Loucy (cell line): ENCODE data around the gene GDAP2.

Experiments used
- H2AFZ ChIP-seq: fragments of 200-600 bp; sonication (generic); 2 replicates; pipeline ENCODE4 v1.6.0; 2016; ENCODE audit warnings: antibody characterized with exemption, mild to moderate bottlenecking, low read length, moderate library complexity
- H3F3A ChIP-seq: fragments of 200-600 bp; 2 replicates; pipeline ENCODE4 v1.6.0; 2016; ENCODE audit warnings: antibody characterized with exemption, low read depth, mild to moderate bottlenecking
- H3K27me3 ChIP-seq: fragments of 200-600 bp; sonication (generic); 2 replicates; pipeline ENCODE4 v1.6.1; 2014; ENCODE audit warnings: low read length, mild to moderate bottlenecking; ENCODE audit not compliant: insufficient read depth, poor library complexity, severe bottlenecking
- H3K36me3 ChIP-seq: fragments of 200-600 bp; sonication (generic); 2 replicates; pipeline ENCODE4 v1.6.1; 2016; ENCODE audit warnings: low read length; ENCODE audit not compliant: insufficient read depth
- H3K4me1 ChIP-seq: fragments of 200-600 bp; sonication (generic); 2 replicates; pipeline ENCODE4 v1.5.1; 2014; ENCODE audit warnings: low read length, mild to moderate bottlenecking; ENCODE audit not compliant: insufficient read depth, poor library complexity, severe bottlenecking
- H3K4me2 ChIP-seq: fragments of 200-600 bp; sonication (generic); 2 replicates; pipeline ENCODE4 v1.6.0; 2014; ENCODE audit warnings: antibody characterized with exemption, low read length, low read depth, mild to moderate bottlenecking; ENCODE audit not compliant: poor library complexity, severe bottlenecking
- H3K4me3 ChIP-seq: fragments of 200-600 bp; sonication (generic); 2 replicates; pipeline ENCODE4 v1.5.1; 2014; ENCODE audit warnings: low read length, mild to moderate bottlenecking, mixed read lengths; ENCODE audit not compliant: poor library complexity, severe bottlenecking
- H3K79me2 ChIP-seq: fragments of 200-600 bp; sonication (generic); 2 replicates; pipeline ENCODE4 v1.6.1; 2014; ENCODE audit warnings: low read length; ENCODE audit not compliant: insufficient read depth
- H3K9ac ChIP-seq: fragments of 200-600 bp; sonication (generic); 2 replicates; pipeline ENCODE4 v1.6.0; 2014; ENCODE audit warnings: mild to moderate bottlenecking, low read depth, low read length, moderate library complexity; ENCODE audit not compliant: poor library complexity, severe bottlenecking
- H3K9me2 ChIP-seq: fragments of 200-600 bp; sonication (generic); replicated peaks from 2 replicates; pipeline ENCODE4 v1.6.1; 2016; ENCODE audit warnings: low read depth, low read length, mixed read lengths
- H3K9me3 ChIP-seq: fragments of 200-600 bp; sonication (generic); 2 replicates; pipeline ENCODE4 v1.6.1; 2014; ENCODE audit warnings: mild to moderate bottlenecking, antibody characterized with exemption, low read length, low read depth; ENCODE audit not compliant: insufficient read depth
- H4K20me1 ChIP-seq: fragments of 200-600 bp; sonication (generic); 2 replicates; pipeline ENCODE4 v1.6.0; 2014; ENCODE audit warnings: antibody characterized with exemption, low read length, mild to moderate bottlenecking; ENCODE audit not compliant: insufficient read depth, poor library complexity, severe bottlenecking
- CTCF ChIP-seq: fragments of 200-600 bp; sonication (generic); conservative IDR thresholded peaks from 2 replicates; pipeline ENCODE4 v1.5.1; 2014; ENCODE audit warnings: mild to moderate bottlenecking, antibody characterized with exemption, low read length
- EZH2phosphoT487 ChIP-seq: fragments of 200-600 bp; IDR thresholded peaks from 2 replicates; pipeline ENCODE4 v1.6.1; 2018; ENCODE audit warnings: antibody characterized with exemption, mild to moderate bottlenecking, moderate library complexity, borderline replicate concordance

GDAP2 gene

GRCh38 chr1:117921991-117922390 is 7.4 kb downstream of the GDAP2 start:
- Histone ChIP-seq H3K27me3 (no peaks in the 10 kb centered on the region), H3K4me2 (no peak overlapping the region), H3K9me2 (no peaks in the 10 kb centered on the region), H3K79me2 (peaks cover 19% of the 10 kb centered on the region), H4K20me1 (no peaks in the 10 kb centered on the region), H3K4me1 (peaks cover 14% of the 10 kb centered on the region), H3K36me3 (peaks cover 21% of the 10 kb centered on the region), H3F3A (no peaks in the 10 kb centered on the region), H3K9me3 (no peaks in the 10 kb centered on the region), H3K4me3 (no peak overlapping the region), H3K9ac (no peak overlapping the region), H2AFZ (no peak overlapping the region)
- TF ChIP-seq EZH2phosphoT487 (no peak), CTCF (no peak)

GRCh38 chr1:117919376-117919775 is 10.0 kb downstream of the GDAP2 start:
- Histone ChIP-seq H3K4me1 (no peaks in the 10 kb centered on the region), H3K79me2 (0 out of 2 replicates have a peak, but pooled peaks cover 6% of the 10 kb centered on the region), H3K9me2 (no peaks in the 10 kb centered on the region), H3K9me3 (no peaks in the 10 kb centered on the region), H3K27me3 (no peaks in the 10 kb centered on the region), H3K4me2 (no peak overlapping the region), H3K9ac (no peak overlapping the region), H3F3A (no peaks in the 10 kb centered on the region), H4K20me1 (no peaks in the 10 kb centered on the region), H3K36me3 (peaks cover 42% of the 10 kb centered on the region), H3K4me3 (no peak overlapping the region), H2AFZ (no peak overlapping the region)
- TF ChIP-seq CTCF (no peak), EZH2phosphoT487 (no peak)

GRCh38 chr1:117911051-117911450 is 18.4 kb downstream of the GDAP2 start:
- H3K4me1 ChIP-seq, result no peaks in the 10 kb centered on the region
- H3K9me2 ChIP-seq, result no peaks in the 10 kb centered on the region
- H3F3A ChIP-seq, result no peaks in the 10 kb centered on the region
- H2AFZ ChIP-seq, result no peak overlapping the region
- H4K20me1 ChIP-seq, result no peaks in the 10 kb centered on the region
- no peaks in the 10 kb centered on the region for H3K79me2 ChIP-seq
- H3K9me3 ChIP-seq, result no peaks in the 10 kb centered on the region
- H3K9ac ChIP-seq, result no peak overlapping the region
- H3K4me2 ChIP-seq, result no peak overlapping the region
- H3K36me3 ChIP-seq, result peaks cover 87% of the 10 kb centered on the region
- H3K4me3 ChIP-seq, result no peak overlapping the region
- no peak for TF ChIP-seq EZH2phosphoT487
- TF ChIP-seq CTCF, result no peak
- H3K27me3 ChIP-seq, result no peaks in the 10 kb centered on the region
